ENCODE measurements around the gene OR6K3.
"Not testable (repeated sequence)": the region's sequence is repeated elsewhere in the genome, so short reads cannot be mapped to it uniquely, and the experiment has no call there.

OR6K3 gene

DNA sequence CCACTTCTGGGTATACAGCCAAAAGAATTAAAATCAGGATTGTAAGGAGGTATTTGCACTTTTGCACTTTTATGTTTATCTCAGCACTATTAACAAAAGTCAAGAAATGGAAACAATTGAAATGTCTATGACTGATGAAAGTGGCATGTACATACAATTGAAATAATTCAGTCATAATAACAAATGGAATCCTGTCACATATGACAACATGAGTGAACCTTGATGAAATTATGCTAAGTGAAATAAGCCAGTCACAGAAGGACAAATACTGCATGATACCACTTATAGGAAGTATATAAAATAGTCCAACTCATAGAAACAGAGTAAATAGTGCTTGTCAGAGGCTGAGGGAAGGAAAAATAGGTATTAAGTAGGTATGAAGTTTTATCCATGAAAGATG is 30.6 kb downstream of the OR6K3 start:
- DNase-seq (ENCODE audit: low read depth), result no peak
- H3K4me3 ChIP-seq (ENCODE audit: low read depth, low read length), result no peak overlapping the region
- TF ChIP-seq, protein P1, sequence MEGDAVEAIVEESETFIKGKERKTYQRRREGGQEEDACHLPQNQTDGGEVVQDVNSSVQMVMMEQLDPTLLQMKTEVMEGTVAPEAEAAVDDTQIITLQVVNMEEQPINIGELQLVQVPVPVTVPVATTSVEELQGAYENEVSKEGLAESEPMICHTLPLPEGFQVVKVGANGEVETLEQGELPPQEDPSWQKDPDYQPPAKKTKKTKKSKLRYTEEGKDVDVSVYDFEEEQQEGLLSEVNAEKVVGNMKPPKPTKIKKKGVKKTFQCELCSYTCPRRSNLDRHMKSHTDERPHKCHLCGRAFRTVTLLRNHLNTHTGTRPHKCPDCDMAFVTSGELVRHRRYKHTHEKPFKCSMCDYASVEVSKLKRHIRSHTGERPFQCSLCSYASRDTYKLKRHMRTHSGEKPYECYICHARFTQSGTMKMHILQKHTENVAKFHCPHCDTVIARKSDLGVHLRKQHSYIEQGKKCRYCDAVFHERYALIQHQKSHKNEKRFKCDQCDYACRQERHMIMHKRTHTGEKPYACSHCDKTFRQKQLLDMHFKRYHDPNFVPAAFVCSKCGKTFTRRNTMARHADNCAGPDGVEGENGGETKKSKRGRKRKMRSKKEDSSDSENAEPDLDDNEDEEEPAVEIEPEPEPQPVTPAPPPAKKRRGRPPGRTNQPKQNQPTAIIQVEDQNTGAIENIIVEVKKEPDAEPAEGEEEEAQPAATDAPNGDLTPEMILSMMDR (IDR thresholded peaks at IDR 0.05; ENCODE audit: control insufficient read depth, extremely low read depth, insufficient read depth), result no peak

GRCh38 chr1:158689110-158689509 is 31.4 kb downstream of the OR6K3 start:
- TF ChIP-seq, protein P1 (IDR thresholded peaks at IDR 0.05; ENCODE audit: control insufficient read depth, extremely low read depth, insufficient read depth), result no peak
- H3K4me3 ChIP-seq (ENCODE audit: low read depth, low read length), result no peak overlapping the region
- no peak for DNase-seq (ENCODE audit: low read depth)

- not testable (repeated sequence) for DNase-seq (ENCODE audit: low read depth)
Observed at GRCh38 chr1:158688343-158688742, 32.2 kb downstream of the OR6K3 start.

GRCh38 chr1:158687037-158687436 is 33.5 kb downstream of the OR6K3 start:
- DNase-seq (ENCODE audit: low read depth), result no peak
- TF ChIP-seq, protein P1 (IDR thresholded peaks at IDR 0.05; ENCODE audit: control insufficient read depth, extremely low read depth, insufficient read depth), result no peak
- no peak overlapping the region for H3K4me3 ChIP-seq (ENCODE audit: low read depth, low read length)

More at GRCh38 chr1:158688343-158688742, 32.2 kb downstream of the OR6K3 start:
- H3K4me3 ChIP-seq (ENCODE audit: low read depth, low read length), result not testable (repeated sequence)

GRCh38 chr1:158686111-158687009 is 34.2 kb downstream of the OR6K3 start, which contains the start of gene SPTA1:
Gene SPTA1 (minus strand): TSS chr1:158686715. CDS start chr1:158686517, 198 bp downstream.
- TF ChIP-seq, protein P1 (IDR thresholded peaks at IDR 0.05; ENCODE audit: control insufficient read depth, extremely low read depth, insufficient read depth), result no peak
- H3K4me3 ChIP-seq (ENCODE audit: low read depth, low read length), result no peak within 1 kb of the TSS
- no peak for DNase-seq (ENCODE audit: low read depth)

GRCh38 chr1:158685085-158685484 is 35.4 kb downstream of the OR6K3 start:
- H3K4me3 ChIP-seq (ENCODE audit: low read depth, low read length), result no peak overlapping the region
- TF ChIP-seq, protein P1 (IDR thresholded peaks at IDR 0.05; ENCODE audit: control insufficient read depth, extremely low read depth, insufficient read depth), result no peak
- no peak for DNase-seq (ENCODE audit: low read depth)

- no peak for DNase-seq (ENCODE audit: low read depth)
- H3K4me3 ChIP-seq (ENCODE audit: low read depth, low read length), result no peak overlapping the region
- TF ChIP-seq, protein P1 (IDR thresholded peaks at IDR 0.05; ENCODE audit: control insufficient read depth, extremely low read depth, insufficient read depth), result no peak
Observed at GRCh38 chr1:158681606-158682005, 38.9 kb downstream of the OR6K3 start.

Measured in LNCaP clone FGC (cell line).